ENCODE measurements around the gene RFC3. TPM values are rescaled to one million over a fixed set of nuclear protein-coding genes. Genes with fewer than 3 reads are reported as not detected.

The RFC3 gene
- total RNA-seq, 1 experiment from 2014 or later, result 38.2 TPM

- H3K4me2 ChIP-seq (ENCODE audit: low read length), result no peak overlapping the region
- no peaks in the 10 kb centered on the region for H3K9me2 ChIP-seq (ENCODE audit: insufficient read depth)
- POLR2A ChIA-PET, result no interaction called here
- H3K36me3 ChIP-seq (ENCODE audit: control insufficient read depth in 1 of 2, insufficient read depth in 2 of 2, low read length in 2 of 2), result no peaks in the 10 kb centered on the region
- intact Hi-C loops (cut with micrococcal nuclease), result no loop called here
- RAD21 ChIA-PET (ENCODE audit: low non-redundant PET in 1 of 2, low total read pairs in 2 of 2, uncharacterized antibody in 2 of 2, unreplicated experiment in 2 of 2), result no interaction called here
- H2AFZ ChIP-seq (ENCODE audit: low read depth, low read length, poor library complexity, severe bottlenecking), result no peak overlapping the region
- no peak for TF ChIP-seq CEBPB (IDR thresholded peaks at IDR 0.05; ENCODE audit: low read depth)
- TF ChIP-seq RAD21 (IDR thresholded peaks at IDR 0.05; ENCODE audit: low read depth), result no peak
- no peak for TF ChIP-seq EZH2phosphoT487 (IDR thresholded peaks at IDR 0.05; ENCODE audit: borderline replicate concordance)
- no peak for TF ChIP-seq ELF1 (IDR thresholded peaks at IDR 0.05; ENCODE audit: borderline replicate concordance, low read depth)
- TF ChIP-seq POLR2AphosphoS5 (IDR thresholded peaks at IDR 0.05; ENCODE audit: low read depth, low read length), result no peak
- TF ChIP-seq ZNF274 (IDR thresholded peaks at IDR 0.05; ENCODE audit: low read depth, low read length), result no peak
- TF ChIP-seq TCF7L2 (IDR thresholded peaks at IDR 0.05; ENCODE audit: borderline replicate concordance, extremely low read depth, insufficient read depth, insufficient read length), result no peak
- no peak overlapping the region for H3K9ac ChIP-seq (ENCODE audit: low read length)
- no peak overlapping the region for H3K27ac ChIP-seq (ENCODE audit: low read depth, low read length)
- no peaks in the 10 kb centered on the region for H3K9me3 ChIP-seq (ENCODE audit: control insufficient read depth in 1 of 2, insufficient read depth in 1 of 2, low read depth in 1 of 2, low read length in 2 of 2)
- no peaks in the 10 kb centered on the region for H3K27me3 ChIP-seq (ENCODE audit: insufficient read depth, low read length)
- CTCF ChIA-PET, result interaction anchor here (0.9 kb wide), 1 partner anchor 283 kb away, joined by 3 read pairs; no protein-coding TSS in a partner anchor
- no peaks in the 10 kb centered on the region for H4K20me1 ChIP-seq (ENCODE audit: insufficient read depth)
- H3K4me3 ChIP-seq (replicated peaks in 1 of 2; ENCODE audit: low read depth in 1 of 2, low read length in 2 of 2), result no peak overlapping the region
- DNase-seq (ENCODE audit: low read depth, low spot score) (no peak), ATAC-seq (no peak)
- no peaks in the 10 kb centered on the region for H3K4me1 ChIP-seq (ENCODE audit: control insufficient read depth in 1 of 2, insufficient read depth in 2 of 2, low read length in 2 of 2)
- no TSS peak for BruUV-seq (replicated peaks)
- H3K79me2 ChIP-seq (ENCODE audit: insufficient read depth, low read length), result no peaks in the 10 kb centered on the region
Measured at GRCh38 chr13:33794576-33794975, 23.4 kb upstream of the RFC3 start.

GRCh38 chr13:33796095-33796494 is 21.9 kb upstream of the RFC3 start:
- H3K9ac ChIP-seq (ENCODE audit: low read length), result no peak overlapping the region
- ChIA-PET RAD21 (ENCODE audit: low non-redundant PET in 1 of 2, low total read pairs in 2 of 2, uncharacterized antibody in 2 of 2, unreplicated experiment in 2 of 2) (no interaction called here), POLR2A (no interaction called here), CTCF (no interaction called here)
- BruUV-seq (replicated peaks), result no TSS peak
- H3K9me3 ChIP-seq (ENCODE audit: control insufficient read depth in 1 of 2, insufficient read depth in 1 of 2, low read depth in 1 of 2, low read length in 2 of 2), result no peaks in the 10 kb centered on the region
- DNase-seq (ENCODE audit: low read depth, low spot score) (no peak), ATAC-seq (no peak)
- H2AFZ ChIP-seq (ENCODE audit: low read depth, low read length, poor library complexity, severe bottlenecking), result no peak overlapping the region
- H3K4me3 ChIP-seq (replicated peaks in 1 of 2; ENCODE audit: low read depth in 1 of 2, low read length in 2 of 2), result no peak overlapping the region
- no peaks in the 10 kb centered on the region for H3K27me3 ChIP-seq (ENCODE audit: insufficient read depth, low read length)
- no peak for TF ChIP-seq SRF (IDR thresholded peaks at IDR 0.05; ENCODE audit: low read depth)
- no peak for TF ChIP-seq ELF1 (IDR thresholded peaks at IDR 0.05; ENCODE audit: borderline replicate concordance, low read depth)
- no peak for TF ChIP-seq EGR1 (IDR thresholded peaks at IDR 0.05; ENCODE audit: low read depth)
- TF ChIP-seq JUND (IDR thresholded peaks at IDR 0.05), result no peak
- no peak for TF ChIP-seq TCF7L2 (IDR thresholded peaks at IDR 0.05; ENCODE audit: borderline replicate concordance, extremely low read depth, insufficient read depth, insufficient read length)
- no peak for TF ChIP-seq EZH2phosphoT487 (IDR thresholded peaks at IDR 0.05; ENCODE audit: borderline replicate concordance)
- TF ChIP-seq RAD21 (IDR thresholded peaks at IDR 0.05; ENCODE audit: low read depth), result no peak
- TF ChIP-seq ZBTB33 (IDR thresholded peaks at IDR 0.05; ENCODE audit: extremely low read depth, insufficient replicate concordance, low read length), result no peak
- TF ChIP-seq CEBPB (IDR thresholded peaks at IDR 0.05; ENCODE audit: low read depth), result no peak
- no peak for TF ChIP-seq ZNF274 (IDR thresholded peaks at IDR 0.05; ENCODE audit: low read depth, low read length)
- TF ChIP-seq FOSL1 (IDR thresholded peaks at IDR 0.05; ENCODE audit: low read depth), result no peak
- TF ChIP-seq SIN3A (IDR thresholded peaks at IDR 0.05; ENCODE audit: low read depth), result no peak
- no peak for TF ChIP-seq ATF3 (IDR thresholded peaks at IDR 0.05)
- TF ChIP-seq POLR2AphosphoS5 (IDR thresholded peaks at IDR 0.05; ENCODE audit: low read depth, low read length), result no peak
- no peak for TF ChIP-seq YY1 (IDR thresholded peaks at IDR 0.05; ENCODE audit: extremely low read depth, insufficient replicate concordance, low read depth, low read length)
- no peak for TF ChIP-seq MAX (IDR thresholded peaks at IDR 0.05)
- no peak for TF ChIP-seq SP1 (IDR thresholded peaks at IDR 0.05; ENCODE audit: low read depth)
- no peaks in the 10 kb centered on the region for H3K9me2 ChIP-seq (ENCODE audit: insufficient read depth)
- H3K4me1 ChIP-seq (ENCODE audit: control insufficient read depth in 1 of 2, insufficient read depth in 2 of 2, low read length in 2 of 2), result no peaks in the 10 kb centered on the region
- no peaks in the 10 kb centered on the region for H4K20me1 ChIP-seq (ENCODE audit: insufficient read depth)
- H3K4me2 ChIP-seq (ENCODE audit: low read length), result no peak overlapping the region
- H3K79me2 ChIP-seq (ENCODE audit: insufficient read depth, low read length), result no peaks in the 10 kb centered on the region
- H3K36me3 ChIP-seq (ENCODE audit: control insufficient read depth in 1 of 2, insufficient read depth in 2 of 2, low read length in 2 of 2), result no peaks in the 10 kb centered on the region
- intact Hi-C loops (cut with micrococcal nuclease), result no loop called here
- no peak overlapping the region for H3K27ac ChIP-seq (ENCODE audit: low read depth, low read length)
